HG02943 (cell line): ENCODE results near the gene BMP8B.
"Not testable (repeated sequence)": the region's sequence is repeated elsewhere in the genome, so short reads cannot be mapped to it uniquely, and the experiment has no call there.

Source experiments
- ATAC-seq: cut with Tn5 transposase; IDR thresholded peaks from one replicate; pipeline ENCODE4 v1.9.1; 2021; ENCODE audit warnings: mild to moderate bottlenecking, low read depth, moderate library complexity; ENCODE audit not compliant: unreplicated experiment

BMP8B gene

GRCh38 chr1:39816415-39817090 lies 27.9 kb upstream of the BMP8B start:
- peak; percentile 48 for ATAC-seq

- ATAC-seq, result no peak
Measured at GRCh38 chr1:39812913-39813312, 24.2 kb upstream of the BMP8B start.

GRCh38 chr1:39808784-39809517 lies 20.3 kb upstream of the BMP8B start:
- no peak for ATAC-seq

DNA sequence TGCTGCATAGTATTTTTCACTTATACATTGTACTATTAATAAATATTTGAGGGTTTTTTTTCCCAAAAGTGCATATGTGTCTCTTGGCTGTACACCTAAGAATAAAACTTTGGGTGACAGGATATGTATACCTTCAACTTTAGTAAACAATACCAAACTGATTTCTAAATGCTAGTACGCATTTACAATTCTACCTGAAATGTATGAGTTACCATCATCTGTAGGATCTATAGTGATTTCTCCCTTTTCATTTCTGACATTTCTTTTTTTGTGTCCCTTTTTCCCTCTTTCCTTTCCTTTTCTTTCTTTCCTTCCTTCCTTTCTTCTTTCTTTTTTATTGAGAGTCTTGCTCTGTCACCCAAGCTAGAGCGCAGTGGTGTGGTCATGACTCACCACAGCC lies 16.7 kb upstream of the BMP8B start:
- no peak for ATAC-seq

GRCh38 chr1:39802496-39803260 lies 14.0 kb upstream of the BMP8B start:
- no peak for ATAC-seq

GRCh38 chr1:39800471-39800835 lies 11.8 kb upstream of the BMP8B start:
- ATAC-seq, result no peak

DNA sequence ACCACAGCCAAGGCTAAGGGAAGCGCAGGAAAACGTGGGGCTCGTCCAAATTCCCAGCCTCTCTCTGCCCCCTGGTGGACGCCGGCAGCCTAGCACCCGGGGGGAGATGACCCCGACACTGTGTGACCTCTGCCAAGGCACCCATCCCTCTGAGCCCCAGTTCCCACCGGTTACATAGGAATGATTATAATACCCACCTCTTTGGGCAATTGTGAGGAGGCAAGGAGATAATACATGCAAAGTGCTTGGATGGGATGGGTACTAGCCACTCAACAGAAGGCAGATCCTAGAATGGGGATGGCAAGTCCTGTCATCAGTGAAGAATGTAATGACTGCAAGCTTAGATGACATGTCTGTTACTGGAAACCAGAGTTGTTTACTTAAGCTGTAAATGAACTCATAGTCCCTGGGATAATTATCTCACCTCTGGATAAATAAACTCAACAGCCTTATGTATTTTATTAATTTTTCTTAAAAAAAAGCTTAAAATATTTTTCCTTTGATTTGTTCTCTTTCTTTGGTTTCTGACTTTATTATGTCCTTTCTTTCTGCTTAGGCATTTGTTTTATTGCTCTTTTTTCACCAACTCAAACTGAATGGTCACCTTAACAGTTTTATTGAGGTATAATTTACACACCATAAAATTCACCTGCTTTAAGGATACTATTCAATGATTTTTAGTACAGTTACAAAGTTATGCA lies 11.3 kb upstream of the BMP8B start:
- ATAC-seq, result peak; percentile 64

DNA sequence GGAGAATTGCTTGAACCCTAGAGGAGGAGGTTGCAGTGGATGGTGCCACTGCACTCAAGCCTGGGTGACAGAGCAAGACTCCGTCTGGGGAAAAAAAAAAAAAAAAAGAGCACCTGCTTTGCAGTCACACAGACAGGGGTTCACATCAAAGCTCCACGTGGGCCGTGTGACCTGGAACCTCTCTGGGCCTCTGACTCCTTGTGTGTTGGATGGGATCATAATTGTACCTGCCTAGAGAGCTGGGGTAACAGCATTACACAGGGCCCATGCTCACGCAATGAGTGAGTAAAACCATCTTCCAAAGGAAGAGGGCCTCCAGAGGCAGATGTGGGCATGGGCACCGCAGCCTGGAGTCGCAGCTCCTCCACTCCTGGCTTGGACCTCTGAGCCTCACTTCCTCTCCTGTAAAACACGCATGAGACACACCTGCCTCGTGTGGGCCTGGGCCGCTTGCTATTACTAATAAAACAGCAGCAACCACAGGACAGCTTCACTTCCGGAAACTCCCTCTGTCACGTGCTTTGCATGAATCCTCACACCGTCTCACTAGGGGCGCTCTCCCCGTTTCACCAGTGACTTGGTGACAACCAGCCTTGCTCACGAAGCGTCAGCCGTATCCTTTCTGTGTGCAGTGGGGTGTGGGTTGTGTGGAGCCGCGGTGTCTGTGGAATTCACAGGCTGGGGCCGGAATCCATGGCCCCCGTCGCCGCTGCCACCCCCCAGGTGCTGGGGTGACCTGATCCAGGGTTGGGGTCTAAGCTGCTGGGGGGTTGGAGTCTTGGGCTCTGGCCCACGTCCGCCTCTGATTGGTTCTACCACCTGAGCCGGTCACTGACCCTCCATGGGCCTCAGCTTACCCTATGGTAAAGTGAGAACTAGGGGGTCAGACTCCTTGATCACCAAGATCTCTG lies 10.4 kb upstream of the BMP8B start:
- peak; percentile 83 for ATAC-seq

DNA sequence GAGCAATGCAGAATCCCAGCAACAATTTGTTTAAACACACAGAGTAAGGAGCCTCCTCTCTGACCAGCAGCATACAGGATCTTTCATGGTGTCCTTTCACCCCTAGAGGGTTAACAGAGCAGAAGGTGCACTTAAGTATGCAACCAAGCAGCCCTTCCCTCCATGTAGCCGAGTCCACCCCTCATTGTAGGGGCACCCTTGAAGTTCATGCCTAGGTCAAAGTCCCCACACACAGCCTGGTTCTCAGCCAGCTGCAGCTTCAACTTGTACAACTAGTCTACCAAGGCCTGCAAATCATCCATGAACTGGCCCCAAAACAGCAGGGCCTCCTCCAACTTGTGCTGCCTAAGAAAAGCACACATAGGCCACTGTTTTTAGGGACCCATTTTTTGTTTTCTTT lies 7.0 kb upstream of the BMP8B start:
- ATAC-seq, result no peak

DNA sequence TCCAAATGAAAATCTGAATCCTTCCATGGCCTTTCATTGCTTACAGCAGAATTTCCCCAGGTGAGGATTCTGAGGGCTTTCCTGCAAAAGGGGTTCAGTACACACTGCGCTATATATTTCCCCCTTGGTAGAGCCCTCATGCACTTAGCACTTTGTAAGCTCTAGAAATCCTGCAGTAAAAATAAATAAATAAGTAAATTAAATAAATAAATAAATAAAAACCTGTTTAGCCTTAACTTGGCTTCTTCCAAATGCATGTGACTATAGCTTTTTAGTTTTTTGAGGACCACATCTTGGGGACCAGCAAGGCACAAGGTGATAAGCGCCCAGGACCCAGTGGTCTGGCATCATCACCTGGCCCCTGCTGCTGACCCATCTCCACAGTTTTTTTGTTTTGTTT lies 3.2 kb upstream of the BMP8B start:
- ATAC-seq, result no peak

DNA sequence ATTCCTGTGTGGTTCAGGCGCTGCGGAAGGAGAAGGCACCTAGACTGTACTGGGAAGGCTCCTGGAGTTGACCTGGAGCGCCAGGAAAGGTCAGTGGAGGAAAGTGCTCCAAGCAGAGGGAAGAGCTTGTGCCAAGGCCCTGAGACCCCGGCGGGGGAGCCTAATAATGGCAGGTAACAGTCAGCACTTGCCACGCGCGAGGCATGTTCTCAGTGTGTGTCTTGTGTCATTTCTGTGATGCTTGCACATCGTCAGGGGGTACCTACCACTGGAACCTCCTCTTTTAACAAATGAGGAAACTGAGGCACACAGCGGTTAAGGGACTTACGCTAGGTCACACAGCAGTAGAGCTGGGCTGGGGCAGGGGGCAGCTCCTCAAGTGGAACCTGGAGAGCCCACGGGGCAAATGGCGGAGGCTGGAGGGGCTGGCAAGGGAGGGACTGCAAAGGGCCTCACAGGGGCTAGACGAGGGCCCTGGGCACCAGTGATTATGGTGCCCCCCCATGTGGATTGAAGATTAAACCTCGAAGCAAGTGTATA lies 976 bp upstream of the BMP8B start:
- ATAC-seq, result no peak

GRCh38 chr1:39788426-39788757 lies 273 bp downstream of the BMP8B start:
- no peak for ATAC-seq

DNA sequence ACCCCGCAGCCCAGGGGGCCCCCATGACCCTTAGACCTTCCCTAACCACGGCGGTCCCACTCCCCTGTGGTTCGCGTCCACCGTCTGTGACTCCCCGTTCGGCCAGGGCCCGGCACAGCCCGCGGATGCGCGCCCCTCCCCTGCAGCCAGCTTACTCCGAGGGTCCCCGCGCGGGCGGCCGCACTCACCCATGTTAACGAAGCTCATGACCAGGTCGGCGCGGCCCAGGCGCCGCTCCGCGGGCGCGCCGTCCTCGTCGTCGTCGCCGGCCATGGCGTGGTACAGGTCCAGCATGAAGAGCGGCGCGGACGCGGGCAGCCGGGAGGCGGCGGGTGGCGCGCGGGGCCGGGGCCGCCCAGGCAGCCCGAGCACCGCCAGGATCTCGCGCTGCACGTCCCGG lies 701 bp downstream of the BMP8B start:
- ATAC-seq, result not testable (repeated sequence)

DNA sequence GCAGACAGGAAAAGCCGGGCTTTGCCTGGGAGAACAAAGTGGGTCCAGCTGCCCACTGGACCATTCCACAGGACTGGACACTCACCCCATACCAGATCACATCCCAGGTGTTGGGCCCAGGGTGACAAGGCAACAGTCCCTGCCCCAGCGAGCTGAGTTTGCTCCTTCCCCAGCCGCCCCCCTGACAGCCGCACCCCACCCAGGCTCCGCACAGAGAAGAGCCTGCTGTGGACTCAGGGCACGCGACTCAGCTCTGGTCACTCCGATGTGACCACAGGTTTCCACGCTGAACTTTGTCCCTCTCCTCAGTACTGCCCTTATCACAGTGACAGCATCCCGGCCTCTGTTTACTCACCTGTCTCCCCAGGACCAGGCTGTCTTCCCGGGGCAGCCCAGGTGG lies 1.2 kb downstream of the BMP8B start:
- ATAC-seq, result no peak

DNA sequence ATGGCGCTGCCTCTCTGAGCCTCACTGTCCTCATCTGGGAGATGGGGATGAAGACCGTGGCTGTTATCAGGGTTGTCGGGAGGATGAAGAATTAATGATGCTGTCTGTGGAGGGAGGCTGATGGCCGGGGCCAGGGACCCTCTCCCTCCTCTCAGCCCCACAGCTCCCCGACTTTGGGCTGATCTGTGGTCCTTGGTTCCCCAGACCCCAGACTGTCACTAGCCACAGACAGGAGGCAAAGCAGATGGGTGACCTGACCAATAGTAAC lies 1.6 kb downstream of the BMP8B start:
- not testable (repeated sequence) for ATAC-seq

DNA sequence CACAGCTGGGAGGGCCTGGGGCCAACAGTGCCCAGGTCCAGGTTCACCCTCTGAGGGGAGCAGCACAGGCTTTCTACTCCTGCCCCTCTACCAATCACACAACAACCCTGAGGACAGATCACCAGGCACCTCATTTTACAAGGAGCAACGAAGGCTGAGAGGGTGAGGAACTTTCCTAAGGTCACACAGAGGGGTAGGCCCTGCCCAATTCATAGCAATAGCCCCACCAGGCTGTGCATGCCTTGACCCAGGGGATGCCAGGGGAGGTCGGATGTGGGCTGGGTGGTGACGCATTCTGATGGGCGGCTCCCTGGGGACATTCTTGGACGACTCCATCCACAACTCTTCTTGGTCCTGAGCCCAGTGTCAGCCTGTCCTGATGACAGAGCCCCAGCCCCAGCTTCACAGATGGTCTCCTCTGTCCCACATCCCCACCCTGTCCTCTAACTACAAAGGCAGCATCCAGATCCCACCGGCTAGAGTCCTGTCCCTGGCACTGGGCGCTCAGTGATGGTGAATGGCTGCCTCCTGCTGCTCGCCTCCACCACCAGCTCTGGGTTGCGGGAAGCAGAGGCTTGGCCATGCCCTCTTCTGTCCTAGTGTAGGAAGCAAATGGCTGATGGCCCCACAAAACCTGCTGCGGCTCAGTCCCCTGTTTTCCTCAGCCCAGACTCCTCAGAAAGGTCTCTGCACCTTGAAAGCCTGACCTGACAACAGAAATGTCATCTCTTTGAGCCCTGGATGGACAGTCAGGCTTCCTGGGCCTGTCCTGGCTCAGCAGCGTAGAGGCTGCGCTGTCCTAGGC lies 2.2 kb downstream of the BMP8B start:
- ATAC-seq, result not testable (repeated sequence)

- not testable (repeated sequence) for ATAC-seq
Measured at GRCh38 chr1:39782685-39783084, 6.0 kb downstream of the BMP8B start.

- no peak for ATAC-seq
Measured at GRCh38 chr1:39782103-39782502, 6.6 kb downstream of the BMP8B start.

DNA sequence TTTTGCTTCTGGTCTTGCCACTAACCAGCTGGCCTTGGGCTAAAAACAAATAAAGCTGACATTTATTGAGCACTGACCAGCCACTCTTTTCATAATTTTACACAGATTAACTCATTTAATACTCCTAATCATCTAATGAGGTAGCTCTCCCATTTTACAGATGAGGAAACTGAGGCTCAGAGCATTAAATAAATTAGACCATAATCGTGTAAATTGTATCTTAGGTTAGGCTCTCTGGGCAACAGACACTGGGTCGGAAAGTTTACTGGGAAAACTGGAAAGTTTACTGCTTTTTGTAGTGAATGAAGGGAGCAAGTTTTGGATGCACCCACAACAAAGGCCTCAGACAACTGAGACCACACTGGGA lies 7.3 kb downstream of the BMP8B start:
- ATAC-seq, result no peak
